HG02798 (cell line): ENCODE data around the gene GZMM.

ENCODE experiments used
- ATAC-seq: cut with Tn5 transposase; IDR thresholded peaks from one replicate; pipeline ENCODE4 v1.9.1; 2021; ENCODE audit warnings: mild to moderate bottlenecking; ENCODE audit not compliant: unreplicated experiment, poor library complexity

The GZMM gene

GRCh38 chr19:543910-544608, at the start of gene GZMM:
Gene GZMM, plus strand, starts transcription at chr19:544053. Its CDS starts 19 bp downstream, at chr19:544072.
- no peak for ATAC-seq

- no peak for ATAC-seq
Measured at GRCh38 chr19:494171-495080, 49.4 kb upstream of the GZMM start.

- no peak for ATAC-seq
Measured at GRCh38 chr19:495081-495401, 48.8 kb upstream of the GZMM start.

GRCh38 chr19:495402-496111, 48.3 kb upstream of the GZMM start:
- ATAC-seq = no peak

- no peak for ATAC-seq
Measured at GRCh38 chr19:496112-496665, 47.7 kb upstream of the GZMM start, which contains the start of gene MADCAM1. Gene MADCAM1, plus strand, starts transcription at chr19:496486. Its CDS starts 14 bp downstream, at chr19:496500.

GRCh38 chr19:496986-497385, 46.9 kb upstream of the GZMM start:
- no peak for ATAC-seq

- ATAC-seq = no peak
Measured at GRCh38 chr19:497491-497868, 46.4 kb upstream of the GZMM start.

- ATAC-seq = no peak
Measured at GRCh38 chr19:497869-498510, 45.9 kb upstream of the GZMM start.

- ATAC-seq = no peak
Measured at GRCh38 chr19:498511-498891, 45.4 kb upstream of the GZMM start.

GRCh38 chr19:498977-499623, 44.8 kb upstream of the GZMM start:
- no peak for ATAC-seq

GRCh38 chr19:501646-502045, 42.2 kb upstream of the GZMM start:
- no peak for ATAC-seq

- ATAC-seq = no peak
Measured at GRCh38 chr19:504616-505015, 39.2 kb upstream of the GZMM start.

- ATAC-seq = peak; percentile 76
Measured at GRCh38 chr19:506404-507285, 37.2 kb upstream of the GZMM start.

- peak; percentile 66 for ATAC-seq
Measured at GRCh38 chr19:507286-508203, 36.3 kb upstream of the GZMM start, which contains the start of gene TPGS1. Gene TPGS1, plus strand, starts transcription at chr19:507497. Its CDS starts 10 bp downstream, at chr19:507507.

- no peak for ATAC-seq
Measured at GRCh38 chr19:508204-509150, 35.4 kb upstream of the GZMM start.

GRCh38 chr19:510606-511100, 33.2 kb upstream of the GZMM start:
- peak; percentile 26 for ATAC-seq
